A549 treated with Mapracorat at 1 μM for 4 hours (cell line): ENCODE measurements around the gene OR5I1. TPM values are rescaled to one million over a fixed set of nuclear protein-coding genes. Genes with fewer than 3 reads are reported as not detected.

Experiments
- total RNA-seq: library from RNA; stranded (reverse); fragments of 200-300 nt; extraction: Qiagen RNA extraction; gene quantifications from 5 replicates; pipeline ENCODE4 v1.2.3, GENCODE V29; 2022

Gene OR5I1
- not detected in 5 replicates for total RNA-seq

DNA sequence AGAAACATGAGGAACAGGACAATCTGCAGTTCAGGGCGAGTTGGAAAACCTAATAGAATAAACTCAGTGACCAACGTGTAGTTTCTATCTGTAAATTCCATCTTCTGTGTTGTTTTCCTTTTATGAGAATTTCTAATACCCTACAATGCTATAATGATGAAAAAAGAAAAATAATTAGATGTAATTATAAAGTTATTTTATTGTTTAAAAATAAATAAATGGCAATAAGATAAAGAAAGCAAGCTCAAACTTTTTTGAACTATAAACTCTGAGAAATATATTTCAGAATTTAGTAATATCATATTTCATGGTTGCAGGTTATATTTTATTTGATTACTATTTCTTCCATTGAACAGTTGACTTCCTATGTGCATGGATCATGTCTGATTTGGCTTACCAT, at the start of gene OR5I1:
Gene OR5I1 (minus strand): TSS at position 101 of the 400 bp plus-strand sequence. CDS start 0 bp downstream, at position 101.

GRCh38 chr11:55969845-55970244, 33.6 kb upstream of the OR5I1 start, which contains the start of gene OR10AG1:
Gene OR10AG1, minus strand, starts transcription at chr11:55969945. Its CDS starts 38 bp downstream, at chr11:55969907.

GRCh38 chr11:55914482-55914881, 21.7 kb downstream of the OR5I1 start, which contains the start of gene OR5W2:
Gene OR5W2, minus strand, starts transcription at chr11:55914582. Its CDS starts 0 bp downstream, at chr11:55914582.

Other genes starting within 250 kb of the OR5I1 start
- not detected in 5 replicates for gene OR5D13, start 163.0 kb downstream of the OR5I1 start, total RNA-seq
- not detected in 5 replicates for gene OR5D14, start 140.8 kb downstream of the OR5I1 start, total RNA-seq
- gene OR5L1, start 125.0 kb downstream of the OR5I1 start, total RNA-seq, result not detected in 5 replicates
- not detected in 5 replicates for gene OR5D18, start 116.8 kb downstream of the OR5I1 start, total RNA-seq
- not detected in 5 replicates for gene OR5L2, start 109.2 kb downstream of the OR5I1 start, total RNA-seq
- gene OR5D16, start 97.6 kb downstream of the OR5I1 start, total RNA-seq, result not detected in 5 replicates
- not detected in 5 replicates for gene TRIM51, start 53.1 kb downstream of the OR5I1 start, total RNA-seq
- not detected in 5 replicates for gene OR5W2, start 21.8 kb downstream of the OR5I1 start, total RNA-seq
- gene OR10AG1, start 33.5 kb upstream of the OR5I1 start, total RNA-seq, result not detected in 5 replicates
- gene OR5F1, start 58.2 kb upstream of the OR5I1 start, total RNA-seq, result not detected in 5 replicates
- gene OR5AS1, start 91.3 kb upstream of the OR5I1 start, total RNA-seq, result not detected in 5 replicates
- gene OR8I2, start 156.9 kb upstream of the OR5I1 start, total RNA-seq, result not detected in 5 replicates
- not detected in 5 replicates for gene OR8H2, start 167.3 kb upstream of the OR5I1 start, total RNA-seq
- not detected in 5 replicates for gene OR8H3, start 186.0 kb upstream of the OR5I1 start, total RNA-seq
- gene OR8J3, start 203.8 kb upstream of the OR5I1 start, total RNA-seq, result not detected in 5 replicates
- gene OR8K5, start 223.9 kb upstream of the OR5I1 start, total RNA-seq, result not detected in 5 replicates
- gene OR5J2, start 240.2 kb upstream of the OR5I1 start, total RNA-seq, result not detected in 5 replicates